Measurements from ENCODE around the gene HOXD3. TPM values are rescaled to one million over a fixed set of nuclear protein-coding genes. Genes with fewer than 3 reads are reported as not detected.

HOXD3 gene
- total RNA-seq, 1 donor from 2014 or later: 0.47 TPM

DNA sequence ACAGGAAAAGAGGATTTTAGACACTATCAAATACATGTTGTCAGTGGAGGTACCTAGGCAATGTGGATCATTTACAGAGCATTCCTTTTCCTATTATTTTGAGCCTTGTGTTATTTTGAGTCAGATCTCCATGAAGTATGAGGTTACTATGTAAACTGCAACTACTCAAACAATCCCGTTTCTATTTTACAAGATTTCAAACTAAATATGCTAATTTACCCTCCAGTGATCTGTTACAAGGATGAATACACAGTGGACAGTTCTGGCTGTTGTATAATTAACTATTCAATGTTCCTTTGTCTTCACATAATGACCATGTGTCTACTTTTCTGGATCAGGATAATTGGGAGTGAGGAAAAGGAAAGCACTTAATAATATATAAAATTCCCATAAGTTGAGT, 35.9 kb downstream of the HOXD3 start:
- H3K27me3 ChIP-seq (ENCODE audit: low read depth): peaks cover 87% of the 10 kb centered on the region
- no peak for ATAC-seq

DNA sequence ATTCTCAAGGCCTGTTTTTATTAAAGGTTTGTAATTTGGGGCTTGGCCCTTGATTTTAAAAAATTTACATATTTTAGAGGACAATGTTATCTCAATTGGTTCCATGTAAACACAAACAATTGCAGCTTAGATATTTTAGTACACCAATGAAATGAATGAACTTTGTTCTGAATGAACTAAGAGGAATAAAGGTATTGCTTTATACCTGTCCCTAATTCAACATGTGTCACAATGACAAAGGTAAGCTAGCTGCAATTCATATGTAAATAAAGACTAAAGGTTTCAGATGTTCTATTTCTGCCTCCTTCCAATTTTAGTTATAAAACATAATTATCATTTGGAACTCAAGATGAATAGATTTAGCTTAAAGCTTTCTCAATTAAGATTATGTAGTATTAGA, 42.8 kb downstream of the HOXD3 start:
- no peak overlapping the region for H3K27ac ChIP-seq
- no peak for ATAC-seq
- no peaks in the 10 kb centered on the region for H3K36me3 ChIP-seq
- peaks cover 36% of the 10 kb centered on the region for H3K27me3 ChIP-seq (ENCODE audit: low read depth)
- H3K9me3 ChIP-seq: no peaks in the 10 kb centered on the region
- TF ChIP-seq, protein P1, sequence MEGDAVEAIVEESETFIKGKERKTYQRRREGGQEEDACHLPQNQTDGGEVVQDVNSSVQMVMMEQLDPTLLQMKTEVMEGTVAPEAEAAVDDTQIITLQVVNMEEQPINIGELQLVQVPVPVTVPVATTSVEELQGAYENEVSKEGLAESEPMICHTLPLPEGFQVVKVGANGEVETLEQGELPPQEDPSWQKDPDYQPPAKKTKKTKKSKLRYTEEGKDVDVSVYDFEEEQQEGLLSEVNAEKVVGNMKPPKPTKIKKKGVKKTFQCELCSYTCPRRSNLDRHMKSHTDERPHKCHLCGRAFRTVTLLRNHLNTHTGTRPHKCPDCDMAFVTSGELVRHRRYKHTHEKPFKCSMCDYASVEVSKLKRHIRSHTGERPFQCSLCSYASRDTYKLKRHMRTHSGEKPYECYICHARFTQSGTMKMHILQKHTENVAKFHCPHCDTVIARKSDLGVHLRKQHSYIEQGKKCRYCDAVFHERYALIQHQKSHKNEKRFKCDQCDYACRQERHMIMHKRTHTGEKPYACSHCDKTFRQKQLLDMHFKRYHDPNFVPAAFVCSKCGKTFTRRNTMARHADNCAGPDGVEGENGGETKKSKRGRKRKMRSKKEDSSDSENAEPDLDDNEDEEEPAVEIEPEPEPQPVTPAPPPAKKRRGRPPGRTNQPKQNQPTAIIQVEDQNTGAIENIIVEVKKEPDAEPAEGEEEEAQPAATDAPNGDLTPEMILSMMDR (IDR thresholded peaks at IDR 0.05): no peak
- H3K4me3 ChIP-seq: no peak overlapping the region
- no peak for DNase-seq
- intact Hi-C loops (cut with DNase I): no loop called here
- H3K4me1 ChIP-seq: no peaks in the 10 kb centered on the region

More for the DNA sequence above, 35.9 kb downstream of the HOXD3 start:
- no peak for DNase-seq
- no peaks in the 10 kb centered on the region for H3K36me3 ChIP-seq
- TF ChIP-seq, protein P1 (IDR thresholded peaks at IDR 0.05): no peak
- H3K4me1 ChIP-seq: peaks cover 19% of the 10 kb centered on the region
- intact Hi-C loops (cut with DNase I): no loop called here
- H3K4me3 ChIP-seq: no peak overlapping the region
- no peak overlapping the region for H3K27ac ChIP-seq
- no peaks in the 10 kb centered on the region for H3K9me3 ChIP-seq

DNA sequence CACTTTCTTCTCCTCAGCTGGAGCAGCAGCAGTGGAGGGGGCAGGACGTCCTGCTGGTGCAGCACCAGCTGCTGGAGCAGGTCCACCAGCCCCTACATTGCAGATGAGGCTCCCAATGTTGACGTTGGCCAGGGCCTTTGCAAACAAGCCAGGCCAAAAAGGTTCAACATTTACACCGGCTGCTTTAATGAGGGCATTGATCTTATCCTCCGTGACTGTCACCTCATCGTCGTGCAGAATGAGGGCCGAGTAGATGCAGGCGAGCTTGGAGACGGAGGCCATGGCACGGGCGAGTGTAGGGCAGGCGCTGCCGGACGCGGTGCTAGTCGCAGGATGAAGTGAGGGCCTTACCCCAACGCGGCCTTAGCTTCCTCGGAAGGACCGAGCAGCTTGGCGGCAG, 43.9 kb downstream of the HOXD3 start:
- intact Hi-C loops (cut with DNase I): no loop called here
- Histone ChIP-seq H3K9me3 (no peaks in the 10 kb centered on the region), H3K27me3 (ENCODE audit: low read depth) (peaks cover 32% of the 10 kb centered on the region), H3K4me3 (no peak overlapping the region), H3K36me3 (no peaks in the 10 kb centered on the region), H3K4me1 (no peaks in the 10 kb centered on the region), H3K27ac (no peak overlapping the region)
- TF ChIP-seq, protein P1 (IDR thresholded peaks at IDR 0.05): no peak
- DNase-seq (no peak), ATAC-seq (no peak)

DNA sequence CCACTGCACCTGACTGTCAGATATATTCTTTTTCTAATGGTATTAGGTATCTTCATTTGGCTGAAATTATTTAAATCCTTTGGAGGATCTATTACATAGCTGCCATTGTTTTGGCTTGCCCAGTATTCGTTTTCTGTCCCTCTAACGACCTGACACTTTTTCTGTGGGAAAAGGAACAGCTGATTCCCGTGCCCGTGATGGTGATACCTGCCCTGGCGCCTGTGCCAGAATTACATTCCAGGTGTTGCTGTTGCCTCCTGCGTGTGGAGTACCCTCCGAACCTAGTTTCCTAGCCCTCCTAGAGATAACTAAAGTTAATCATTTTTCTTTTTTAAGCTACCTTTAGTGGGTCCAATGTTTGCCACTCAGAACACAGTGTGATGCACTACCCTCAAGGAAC, 45.4 kb downstream of the HOXD3 start:
- intact Hi-C loops (cut with DNase I): no loop called here
- Histone ChIP-seq H3K36me3 (no peaks in the 10 kb centered on the region), H3K27ac (no peak overlapping the region), H3K9me3 (no peaks in the 10 kb centered on the region), H3K4me3 (no peak overlapping the region), H3K4me1 (no peaks in the 10 kb centered on the region), H3K27me3 (ENCODE audit: low read depth) (peaks cover 18% of the 10 kb centered on the region)
- DNase-seq: no peak
- TF ChIP-seq, protein P1 (IDR thresholded peaks at IDR 0.05): no peak
- no peak for ATAC-seq

DNA sequence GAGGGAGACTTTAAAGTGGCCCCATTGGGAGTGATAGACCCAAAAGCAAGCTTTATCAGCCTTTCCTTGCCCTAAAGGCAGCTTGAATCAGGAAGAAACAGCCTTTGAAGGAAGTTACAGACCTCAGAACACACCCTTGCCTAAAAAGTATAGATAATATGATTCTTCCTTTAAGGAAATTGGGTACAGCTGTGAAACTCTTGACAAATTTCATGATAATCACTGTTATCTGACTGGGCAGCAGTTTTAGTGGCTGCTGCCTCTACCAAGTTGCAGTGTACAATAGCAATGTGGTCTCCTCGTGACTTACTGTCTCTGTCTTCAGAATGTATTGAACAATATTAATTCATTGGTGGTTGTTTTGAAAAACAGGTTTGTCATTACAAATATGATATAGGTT, 48.0 kb downstream of the HOXD3 start:
- Histone ChIP-seq H3K27ac (no peak overlapping the region), H3K4me1 (no peaks in the 10 kb centered on the region), H3K4me3 (no peak overlapping the region), H3K9me3 (no peaks in the 10 kb centered on the region), H3K36me3 (no peaks in the 10 kb centered on the region), H3K27me3 (ENCODE audit: low read depth) (peaks cover 8% of the 10 kb centered on the region)
- TF ChIP-seq, protein P1 (IDR thresholded peaks at IDR 0.05): no peak
- ATAC-seq (no peak), DNase-seq (no peak)
- intact Hi-C loops (cut with DNase I): no loop called here

DNA sequence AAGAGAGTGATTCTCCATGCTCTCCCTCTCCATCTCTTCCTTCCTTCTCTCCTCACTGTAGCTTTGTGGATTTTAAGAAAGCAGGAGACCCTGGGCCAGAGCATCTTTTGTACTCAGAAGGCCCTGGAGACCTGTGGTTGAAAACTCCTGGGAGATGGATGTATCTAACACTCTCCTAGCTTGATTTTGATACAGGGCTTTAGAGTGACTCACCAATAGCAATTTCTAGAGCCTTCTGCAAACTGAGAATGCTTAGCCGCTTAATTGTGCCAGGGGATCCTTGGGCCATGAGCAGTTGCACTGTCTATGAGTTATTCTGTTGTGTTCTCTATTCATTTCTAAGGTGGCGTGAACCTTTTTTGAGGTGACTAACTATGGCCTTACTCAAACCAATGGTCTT, 49.0 kb downstream of the HOXD3 start:
- H3K9me3 ChIP-seq: no peaks in the 10 kb centered on the region
- DNase-seq (no peak), ATAC-seq (no peak)
- intact Hi-C loops (cut with DNase I): no loop called here
- H3K27ac ChIP-seq: no peak overlapping the region
- TF ChIP-seq, protein P1 (IDR thresholded peaks at IDR 0.05): no peak
- no peak overlapping the region for H3K4me3 ChIP-seq
- no peaks in the 10 kb centered on the region for H3K36me3 ChIP-seq
- H3K27me3 ChIP-seq (ENCODE audit: low read depth): peaks cover 4% of the 10 kb centered on the region
- H3K4me1 ChIP-seq: no peaks in the 10 kb centered on the region
